Transverse colon (tissue), 4 donors: ENCODE results near the gene RGS9.

Experiments used
- EP300 ChIP-seq: sonication (generic); formaldehyde crosslinking; IDR thresholded peaks from one replicate; pipeline ENCODE4 v1.6.1; 2017; ENCODE audit warnings: antibody characterized with exemption, low read depth
- POLR2AphosphoS5 ChIP-seq, 3 donors: sonication (generic); formaldehyde crosslinking; IDR thresholded peaks; one replicate each; pipeline ENCODE4 v1.6.1; 2016; ENCODE audit warnings: antibody characterized with exemption in 3 of 3
- TF ChIP-seq, protein P1 (sequence below), 5 experiments: fragments of 200-600 bp in 3 of 5; fragments of 450-650 bp in 2 of 5; sonication (generic) in 3 of 5; IDR thresholded peaks; 1 replicate in 2 of 5; 2 replicates in 3 of 5; pipeline ENCODE4 v1.5.1; 2016 to 2017; ENCODE audit warnings: antibody characterized with exemption in 5 of 5, inconsistent platforms in 3 of 5, mild to moderate bottlenecking in 2 of 5, moderate library complexity in 1 of 5

DNA sequence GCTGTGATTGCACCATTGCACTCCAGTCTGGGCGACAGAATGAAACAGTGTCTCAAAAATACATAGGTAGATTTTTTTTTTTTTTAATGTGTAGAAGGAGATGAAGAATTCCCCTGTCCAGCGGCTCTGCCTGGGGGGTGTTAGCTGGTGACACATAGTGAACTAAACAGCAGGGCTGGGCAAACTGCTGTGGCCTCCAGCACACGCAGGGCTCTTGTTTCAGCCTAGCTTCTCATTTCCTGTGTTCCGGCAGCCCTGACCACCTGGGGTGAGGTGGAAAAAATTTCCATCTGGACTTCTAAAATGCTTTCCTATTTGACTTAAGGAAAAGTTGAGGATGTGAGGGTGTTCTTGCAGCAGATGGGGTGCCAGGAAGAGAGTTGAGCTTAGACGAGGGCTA, 33.3 kb upstream of the RGS9 start:
- TF ChIP-seq, protein P1, sequence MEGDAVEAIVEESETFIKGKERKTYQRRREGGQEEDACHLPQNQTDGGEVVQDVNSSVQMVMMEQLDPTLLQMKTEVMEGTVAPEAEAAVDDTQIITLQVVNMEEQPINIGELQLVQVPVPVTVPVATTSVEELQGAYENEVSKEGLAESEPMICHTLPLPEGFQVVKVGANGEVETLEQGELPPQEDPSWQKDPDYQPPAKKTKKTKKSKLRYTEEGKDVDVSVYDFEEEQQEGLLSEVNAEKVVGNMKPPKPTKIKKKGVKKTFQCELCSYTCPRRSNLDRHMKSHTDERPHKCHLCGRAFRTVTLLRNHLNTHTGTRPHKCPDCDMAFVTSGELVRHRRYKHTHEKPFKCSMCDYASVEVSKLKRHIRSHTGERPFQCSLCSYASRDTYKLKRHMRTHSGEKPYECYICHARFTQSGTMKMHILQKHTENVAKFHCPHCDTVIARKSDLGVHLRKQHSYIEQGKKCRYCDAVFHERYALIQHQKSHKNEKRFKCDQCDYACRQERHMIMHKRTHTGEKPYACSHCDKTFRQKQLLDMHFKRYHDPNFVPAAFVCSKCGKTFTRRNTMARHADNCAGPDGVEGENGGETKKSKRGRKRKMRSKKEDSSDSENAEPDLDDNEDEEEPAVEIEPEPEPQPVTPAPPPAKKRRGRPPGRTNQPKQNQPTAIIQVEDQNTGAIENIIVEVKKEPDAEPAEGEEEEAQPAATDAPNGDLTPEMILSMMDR (IDR thresholded peaks at IDR 0.05), result no peak
- TF ChIP-seq EP300, result no peak
- no peak for TF ChIP-seq POLR2AphosphoS5 (IDR thresholded peaks at IDR 0.05)
